Activated effector memory CD4-positive, alpha-beta T cell treated with anti-CD3 and anti-CD28 coated beads, Interleukin-2, amount 50 U/mL, for 16 hours (primary cell): ENCODE data around the gene KMT2D.

ENCODE experiments used
- DNase-seq: peaks from one replicate; pipeline ENCODE4 v3.0.0-alpha.2; 2020

KMT2D gene

DNA sequence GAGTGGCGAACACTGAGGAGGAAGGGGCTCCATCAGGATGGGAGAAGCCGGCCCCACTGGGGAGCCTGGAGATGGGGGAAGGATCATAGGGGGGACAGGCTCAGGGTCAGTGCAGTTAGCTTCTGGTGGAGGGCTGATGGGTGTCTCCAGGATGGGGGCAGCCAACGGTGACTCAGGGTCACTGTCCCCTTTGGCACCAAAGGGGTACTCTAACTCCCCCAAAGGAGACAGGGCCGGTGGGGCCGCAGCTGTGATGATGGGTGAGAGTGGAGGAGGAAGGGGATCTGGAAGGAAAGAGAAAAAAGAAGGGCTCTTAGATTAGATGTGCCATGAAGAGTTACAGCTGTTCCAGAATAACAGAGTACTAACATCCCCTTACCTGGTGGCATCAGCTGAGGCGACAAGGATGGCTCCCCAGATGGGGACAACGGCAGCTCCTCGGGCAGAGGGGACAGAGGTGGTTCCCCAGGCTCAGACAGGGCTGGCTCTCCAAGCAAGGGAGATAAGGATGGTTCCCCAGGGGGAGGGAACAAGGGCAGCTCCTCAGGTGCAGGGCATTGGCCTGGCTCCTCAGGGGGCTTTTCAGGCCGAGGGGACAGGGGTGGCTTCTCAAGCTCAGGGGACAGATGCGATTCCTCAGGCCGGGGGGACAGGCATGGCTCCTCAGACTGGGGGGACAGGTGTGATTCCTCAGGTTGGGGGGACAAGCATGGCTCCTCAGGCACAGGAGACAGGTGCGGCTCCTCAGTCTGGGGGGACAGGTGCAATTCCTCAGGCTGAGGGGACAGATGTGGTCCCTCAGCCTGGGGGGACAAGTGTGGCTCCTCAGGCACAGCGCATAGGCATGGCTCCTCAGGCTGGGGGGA lies 9.9 kb downstream of the KMT2D start:
- no peak for DNase-seq

DNA sequence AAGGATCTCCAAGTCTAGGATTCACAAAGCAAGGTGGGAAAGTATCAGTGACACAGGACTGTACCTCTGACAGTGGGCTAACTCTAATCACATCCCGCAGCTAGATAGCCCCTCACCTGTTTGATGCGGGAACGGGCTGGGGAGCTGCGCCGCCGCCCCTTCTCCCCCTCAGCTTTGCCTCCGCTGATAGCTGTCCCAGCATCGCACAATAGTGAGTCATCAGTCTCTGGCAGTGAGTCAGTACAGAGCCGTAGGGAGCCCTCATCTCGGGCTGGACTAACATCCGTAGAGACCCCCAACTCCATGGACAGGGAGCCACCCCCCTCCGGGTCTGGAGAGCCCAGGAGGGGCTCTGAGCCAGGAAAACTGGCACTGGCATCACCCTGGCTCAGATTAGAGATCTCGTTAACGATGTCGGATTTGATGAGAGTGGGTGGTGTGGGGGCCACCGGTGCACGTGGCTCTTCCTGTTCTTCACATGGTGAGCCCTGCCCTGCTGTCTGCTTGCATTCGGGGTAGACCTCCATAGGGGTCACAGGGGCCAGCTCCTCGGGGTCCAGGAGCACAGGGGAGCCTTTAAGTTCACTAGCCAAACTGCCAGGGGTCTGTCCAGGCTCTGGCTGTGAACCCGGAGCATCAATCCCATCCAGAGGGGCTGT lies 10.9 kb downstream of the KMT2D start:
- no peak for DNase-seq

DNA sequence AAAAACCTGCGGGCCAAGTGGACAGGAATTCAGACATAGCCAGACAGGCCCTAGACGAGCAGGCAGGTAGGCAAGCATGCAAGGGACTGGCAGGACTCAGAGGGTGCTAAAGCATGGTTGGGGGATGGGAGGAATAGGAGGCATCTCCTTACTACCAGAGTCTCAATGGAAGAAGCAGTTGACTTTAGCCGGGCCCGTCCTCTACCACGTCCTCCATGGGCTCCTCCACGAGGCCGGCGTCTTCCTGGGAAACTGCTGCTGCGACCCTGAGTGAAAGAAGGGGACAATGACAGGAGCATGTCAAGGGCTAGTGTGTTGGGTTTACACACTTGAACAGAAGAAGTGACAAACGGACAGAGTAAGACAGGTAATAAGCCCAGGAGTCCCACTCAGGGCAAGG lies 11.6 kb downstream of the KMT2D start:
- no peak for DNase-seq

DNA sequence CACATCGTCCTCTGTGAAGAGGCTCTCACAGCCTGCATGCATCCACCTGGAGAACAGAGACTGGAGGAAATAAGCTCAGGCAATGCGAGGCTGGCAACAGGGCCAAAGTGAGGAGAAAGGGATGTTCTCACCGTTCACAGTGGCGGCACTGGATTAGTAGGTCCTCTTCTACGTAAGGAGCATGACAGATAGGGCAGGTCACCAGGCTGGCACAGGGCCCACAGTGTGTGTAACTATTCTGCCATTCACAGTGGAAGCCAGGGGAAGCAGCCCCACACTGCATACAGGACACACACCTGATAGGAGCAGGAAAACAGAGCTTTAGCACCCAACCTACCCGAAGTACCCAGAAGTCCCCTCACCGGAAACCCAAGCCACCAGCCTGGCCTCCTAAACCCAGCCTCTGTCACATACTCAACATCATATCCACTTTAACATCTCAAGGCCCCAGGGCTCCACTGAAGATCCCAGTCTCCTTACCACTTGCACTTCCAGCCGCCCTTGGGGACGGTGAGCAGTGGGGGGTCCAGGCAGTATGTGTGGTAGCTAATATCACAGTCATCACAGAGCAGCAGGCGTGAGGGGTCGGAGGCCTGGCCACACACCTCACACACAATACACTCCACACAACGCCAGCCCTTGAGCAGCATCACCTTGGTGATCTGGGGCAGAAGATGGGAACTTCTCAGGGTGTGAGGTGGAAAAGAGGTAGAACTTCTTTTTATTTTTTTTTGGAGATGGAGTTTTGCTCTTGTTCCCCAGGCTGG lies 14.3 kb downstream of the KMT2D start:
- DNase-seq: no peak

DNA sequence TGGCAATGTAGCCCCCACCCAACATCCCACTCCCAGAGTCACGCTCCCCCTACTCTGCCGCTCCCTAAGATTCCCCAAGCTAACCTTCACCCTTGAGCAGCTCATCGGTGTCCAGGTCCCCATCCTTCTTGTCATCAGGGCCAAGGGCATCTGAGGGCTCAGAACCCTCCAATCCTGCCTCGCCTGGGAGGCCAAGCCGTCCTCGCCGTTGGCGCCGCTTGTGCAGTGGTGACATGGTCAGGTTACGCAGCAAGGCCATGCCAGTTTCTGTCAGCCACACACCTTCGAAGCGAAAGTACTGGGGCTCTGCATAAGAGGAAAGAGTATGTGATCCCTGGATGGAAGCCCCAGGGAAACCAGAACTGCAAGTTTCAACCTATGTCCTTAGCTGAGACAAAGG lies 15.9 kb downstream of the KMT2D start:
- DNase-seq: no peak

DNA sequence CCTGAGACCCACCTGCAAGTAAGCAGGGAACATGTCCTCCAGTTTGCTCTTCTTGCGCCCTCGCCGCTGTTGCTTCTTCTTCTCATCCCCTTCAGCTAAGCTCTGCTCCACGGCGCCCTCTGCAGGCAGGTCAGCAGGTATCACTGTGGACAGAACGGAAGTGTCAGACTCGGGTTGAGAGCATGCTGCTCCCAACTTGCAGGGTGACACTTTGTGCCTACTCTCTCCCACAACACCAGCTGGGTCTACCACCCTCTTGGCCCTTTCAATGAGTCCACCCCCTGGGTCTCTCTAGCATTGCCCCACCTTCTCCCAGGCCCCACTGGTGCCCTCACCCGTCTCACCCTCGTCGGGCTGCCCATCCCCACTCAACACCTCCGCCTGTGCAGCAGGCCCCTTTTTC lies 16.7 kb downstream of the KMT2D start:
- peak; percentile 91 for DNase-seq

DNA sequence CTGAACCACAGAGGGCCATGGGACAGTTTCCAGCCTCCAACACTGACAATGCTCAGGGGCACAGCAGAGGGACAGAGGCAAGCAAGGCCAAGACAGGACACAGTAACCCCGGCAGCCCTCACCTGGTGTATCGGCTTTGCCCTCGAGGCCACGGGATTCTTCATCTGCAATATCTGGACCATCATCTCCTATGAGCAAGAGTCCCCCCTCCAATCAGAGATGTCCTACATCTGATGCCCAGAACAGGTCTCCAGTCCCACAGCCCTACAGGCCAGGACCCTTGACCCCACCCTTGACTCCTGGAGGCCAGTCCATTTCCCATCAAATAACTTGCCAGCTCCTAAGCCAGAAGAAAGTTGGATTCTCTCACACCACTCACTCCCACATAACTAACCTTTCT lies 17.4 kb downstream of the KMT2D start:
- no peak for DNase-seq

DNA sequence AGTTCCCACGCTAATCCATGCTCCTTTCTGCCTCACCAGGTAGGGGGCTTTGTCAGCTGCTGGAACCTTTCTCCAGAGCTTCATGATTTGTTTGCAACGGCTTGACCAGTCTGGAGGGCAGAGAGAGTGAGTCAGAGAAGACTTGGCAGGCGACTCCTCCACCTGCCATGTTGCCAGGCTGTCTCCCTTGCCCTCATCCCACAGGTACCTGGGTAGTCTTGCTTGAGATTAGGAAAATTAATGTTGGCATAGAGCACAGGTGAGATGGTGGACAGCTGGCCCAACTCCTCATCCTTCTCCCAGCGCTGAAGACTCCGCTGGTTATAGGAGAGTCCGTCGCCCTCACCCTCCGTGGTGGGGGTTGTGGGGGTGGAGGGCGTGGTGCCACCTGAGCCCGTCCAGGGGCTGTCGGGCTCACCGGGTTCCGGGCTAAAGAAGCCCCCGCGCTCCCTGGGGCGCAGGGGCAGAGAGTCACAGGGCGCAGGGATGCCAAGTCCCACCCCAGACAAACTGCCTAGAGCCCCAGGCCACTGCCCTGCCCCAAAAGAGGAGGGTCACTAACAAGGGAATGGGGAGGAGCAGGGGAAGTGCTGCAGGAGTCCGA lies 18.6 kb downstream of the KMT2D start:
- DNase-seq: no peak

DNA sequence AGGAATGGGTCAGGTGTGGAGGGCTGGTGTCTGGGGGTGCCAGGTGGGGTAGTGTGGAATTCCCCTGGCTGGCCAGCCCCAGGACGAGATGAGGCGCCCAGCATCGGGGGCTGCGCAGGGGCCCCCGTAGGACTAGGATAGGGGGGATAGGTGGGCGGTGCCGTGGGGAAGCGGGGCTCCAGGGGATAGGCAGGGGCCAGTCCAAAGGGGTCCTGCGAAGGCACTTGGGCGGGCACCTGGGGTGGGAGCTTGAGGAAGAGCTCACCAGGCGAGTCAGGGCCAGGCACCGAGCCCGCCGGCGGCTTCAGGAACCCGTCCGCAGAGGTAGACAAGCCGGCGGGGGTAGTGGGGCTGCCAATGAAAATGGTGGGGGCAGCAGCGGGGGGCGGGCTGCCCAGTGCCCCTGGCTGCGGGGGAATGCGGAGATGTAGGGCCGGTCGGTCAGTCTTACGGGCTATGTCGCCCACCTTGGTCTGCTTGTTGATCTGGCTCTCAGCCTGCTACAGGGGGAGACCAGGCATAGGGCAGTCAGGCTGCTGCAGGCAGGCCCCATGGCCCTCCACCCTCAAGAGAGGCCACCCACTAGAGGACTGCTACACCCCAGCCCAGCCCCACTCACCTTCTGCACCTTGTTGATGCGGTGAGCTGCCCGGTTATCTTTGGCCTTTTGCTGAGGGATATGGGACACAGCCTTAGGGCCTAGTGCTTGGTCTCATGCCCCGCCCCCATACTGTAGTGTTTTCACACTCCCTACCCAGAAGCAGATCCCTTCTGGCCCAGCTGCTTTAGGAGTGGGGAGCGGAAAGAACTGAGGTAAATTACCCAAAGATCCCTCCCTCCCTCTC lies 19.3 kb downstream of the KMT2D start:
- DNase-seq: no peak

DNA sequence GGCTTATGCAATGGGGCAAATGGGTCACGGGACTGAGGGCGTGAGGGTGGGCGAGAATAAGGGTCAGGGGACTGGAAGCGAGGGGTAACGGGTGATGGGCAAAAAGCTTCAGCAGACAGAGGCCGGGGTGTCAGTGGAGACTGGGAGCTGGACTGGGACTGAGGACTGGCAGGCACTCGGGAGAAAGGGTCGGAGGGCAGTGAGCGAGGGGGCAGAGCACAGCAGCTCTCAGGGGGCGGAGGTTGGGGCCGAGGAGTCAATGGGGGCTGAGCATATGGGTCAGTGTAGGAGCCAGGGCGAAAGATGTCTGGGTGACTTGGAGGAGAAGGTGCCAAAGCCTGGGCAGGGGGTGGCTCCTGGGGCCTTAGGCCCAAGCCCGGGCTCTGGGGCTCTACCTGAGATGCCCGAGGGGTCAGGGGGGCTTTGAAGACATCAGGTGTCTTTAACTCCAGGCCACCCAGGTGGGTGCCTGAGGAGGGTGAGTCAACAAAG lies 20.2 kb downstream of the KMT2D start:
- DNase-seq: no peak

DNA sequence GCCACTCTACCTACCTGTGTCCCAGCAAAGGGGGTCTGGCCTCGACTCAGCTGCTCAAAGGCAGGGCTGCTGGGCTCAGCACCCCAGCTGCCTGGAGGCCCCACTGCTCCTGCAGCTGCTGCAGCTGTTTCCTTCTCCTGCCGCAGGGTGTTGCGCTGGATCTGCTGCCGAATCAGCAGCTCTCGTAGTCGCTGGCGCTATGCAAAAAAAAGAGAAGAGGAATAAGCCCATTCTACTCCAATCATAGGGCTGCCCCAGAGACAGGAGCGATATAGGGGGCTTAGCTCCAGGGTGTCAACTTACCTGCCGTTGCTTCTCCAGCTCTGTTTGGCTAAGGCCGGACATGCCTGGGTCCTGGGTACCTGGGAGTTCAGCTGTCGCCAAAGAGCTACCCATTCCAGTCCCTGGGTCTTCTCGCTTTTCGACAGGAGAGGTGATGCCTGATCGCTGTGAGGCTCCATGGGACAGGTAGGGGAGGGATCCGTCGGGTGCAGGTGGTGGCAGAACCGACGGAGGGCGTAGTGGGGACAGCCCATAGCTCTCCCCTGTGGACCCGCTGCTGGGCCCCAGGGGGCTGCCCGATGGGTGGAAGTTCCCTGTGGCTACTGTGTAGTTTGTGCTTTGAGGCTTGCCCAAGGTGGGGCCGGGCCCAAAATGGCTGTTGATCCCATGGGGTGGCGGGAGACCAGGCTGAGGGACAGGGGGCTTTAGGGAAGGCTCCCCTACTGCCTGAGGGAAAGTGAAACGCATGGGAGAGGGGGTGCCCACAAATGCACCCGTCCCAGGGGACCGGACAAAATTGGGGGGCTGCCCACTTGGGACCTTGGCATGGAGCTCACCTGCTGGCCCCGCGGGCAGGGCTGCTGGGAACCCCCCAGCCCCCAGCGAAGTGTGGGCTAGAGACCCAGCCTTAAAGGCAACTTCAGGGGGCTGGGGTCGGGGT lies 20.9 kb downstream of the KMT2D start:
- no peak for DNase-seq

DNA sequence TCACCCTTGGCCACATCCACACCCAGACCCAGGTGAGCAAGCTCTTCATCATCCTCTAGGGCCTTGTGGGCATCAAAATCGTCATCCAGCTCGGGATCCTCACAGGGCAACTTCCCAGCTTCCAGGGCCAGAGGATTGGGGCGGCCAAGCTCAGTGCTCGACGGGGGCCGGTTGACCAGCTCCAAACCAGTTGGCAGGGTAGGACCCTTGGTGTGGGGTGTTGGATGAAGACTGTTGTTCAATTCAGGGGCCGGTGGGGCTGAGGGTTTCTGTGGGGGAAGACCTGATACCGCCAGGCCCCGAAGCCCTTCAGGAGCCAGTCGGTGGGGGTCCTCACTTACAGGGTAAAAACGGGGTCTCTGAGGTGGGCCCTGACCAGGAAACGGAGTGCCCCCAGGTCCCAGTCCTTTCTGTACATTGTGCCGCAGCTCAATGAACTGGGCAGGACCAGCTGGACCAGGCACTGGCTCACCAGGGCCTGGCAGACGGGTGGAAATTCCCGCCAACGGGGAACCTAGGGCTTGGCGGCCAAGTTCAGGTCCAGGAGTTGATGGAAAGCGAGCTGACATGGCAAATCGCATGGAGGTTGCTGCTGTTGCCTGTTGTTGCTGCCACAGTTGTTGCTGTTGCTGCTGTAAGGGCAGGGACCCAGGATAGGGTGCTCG lies 22.2 kb downstream of the KMT2D start:
- DNase-seq: no peak

DNA sequence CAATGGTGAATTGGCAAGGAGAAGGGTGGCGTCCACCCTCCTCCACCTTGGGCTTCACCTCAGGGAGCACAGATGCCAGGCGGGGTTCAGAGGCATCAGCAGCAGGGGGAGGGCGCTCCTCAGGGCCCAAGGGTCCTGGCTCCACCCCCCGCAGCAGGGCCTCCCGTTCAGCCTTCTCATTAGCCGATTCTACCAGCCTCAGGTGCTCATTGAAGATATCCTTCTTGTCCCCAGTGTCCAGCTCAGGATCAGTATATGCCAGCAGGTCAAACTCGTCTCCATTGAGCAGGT lies 22.7 kb downstream of the KMT2D start:
- no peak for DNase-seq

DNA sequence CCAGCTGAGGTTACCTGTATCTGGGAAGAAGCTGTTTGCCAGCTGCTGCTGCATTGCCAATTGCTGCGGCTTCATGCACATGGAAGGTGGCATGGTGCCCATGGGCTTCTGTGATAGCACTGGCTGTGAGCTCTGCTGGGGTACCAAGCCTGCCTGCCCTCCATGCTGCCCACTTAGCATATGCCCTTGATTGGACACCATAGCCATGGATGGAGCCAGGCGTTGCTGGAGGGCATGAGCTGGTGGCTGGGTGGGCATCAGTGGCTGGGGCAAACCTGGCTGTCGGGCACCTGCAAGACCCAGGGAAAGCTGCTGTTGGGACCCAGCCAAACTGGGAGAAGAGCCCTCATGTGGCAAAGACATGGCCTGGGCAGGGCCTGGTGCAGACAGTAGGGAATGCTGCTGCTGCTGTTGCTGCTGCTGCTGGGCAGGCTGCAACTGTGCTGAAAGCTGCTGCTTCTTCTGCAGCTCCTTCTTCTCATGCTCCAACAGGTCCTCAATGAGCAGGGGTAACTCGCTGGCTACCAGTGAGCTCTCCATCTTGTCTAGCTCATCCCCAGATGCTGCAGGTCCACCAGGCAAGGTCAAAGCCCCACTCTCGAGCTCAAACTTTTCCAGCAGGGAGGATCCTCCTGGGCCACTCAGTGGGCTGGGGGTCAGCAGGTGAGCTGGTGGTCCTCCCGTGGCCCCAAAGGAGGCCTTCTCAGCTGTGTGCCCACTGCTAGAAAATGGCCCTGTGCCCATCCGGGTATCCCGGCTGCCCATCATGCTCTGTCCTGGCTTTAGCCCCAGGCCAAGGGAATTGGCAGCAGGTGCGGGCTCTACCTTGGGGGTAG lies 23.3 kb downstream of the KMT2D start:
- no peak for DNase-seq

DNA sequence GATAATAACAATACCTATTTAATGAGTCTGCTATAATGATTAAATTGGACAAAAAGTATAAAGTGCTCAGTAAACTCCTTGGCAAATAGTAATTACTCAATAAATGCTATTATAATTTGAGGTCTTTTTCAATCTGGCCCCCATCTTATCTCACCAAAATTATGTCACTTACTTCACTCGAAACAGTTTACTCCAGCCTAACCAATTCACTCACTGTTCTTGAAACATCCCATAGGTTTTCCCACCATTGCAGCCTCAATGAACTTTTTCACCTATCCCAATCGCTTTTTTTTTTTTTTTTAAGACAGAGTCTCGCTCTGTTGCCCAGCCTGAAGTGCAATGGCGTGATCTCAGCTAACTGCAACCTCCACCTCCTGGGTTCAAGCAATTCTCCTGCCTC lies 24.6 kb downstream of the KMT2D start:
- DNase-seq: no peak

DNA sequence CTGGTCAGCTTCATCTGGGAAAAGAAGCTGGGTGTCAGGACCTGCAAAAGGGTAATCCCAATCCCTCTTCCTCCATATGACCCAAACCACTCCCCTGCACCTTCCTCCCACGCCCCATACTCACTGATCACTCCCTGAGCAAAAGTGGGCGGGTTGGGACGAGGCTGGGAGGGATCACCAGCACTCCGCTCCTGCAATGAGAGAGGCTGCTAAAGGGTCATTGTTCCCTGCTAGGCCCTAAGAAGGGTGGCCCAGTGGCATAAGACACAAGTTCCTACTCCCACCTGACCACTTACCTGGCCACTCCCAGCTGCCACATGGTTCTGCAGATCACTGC lies 26.3 kb downstream of the KMT2D start:
- no peak for DNase-seq

DNA sequence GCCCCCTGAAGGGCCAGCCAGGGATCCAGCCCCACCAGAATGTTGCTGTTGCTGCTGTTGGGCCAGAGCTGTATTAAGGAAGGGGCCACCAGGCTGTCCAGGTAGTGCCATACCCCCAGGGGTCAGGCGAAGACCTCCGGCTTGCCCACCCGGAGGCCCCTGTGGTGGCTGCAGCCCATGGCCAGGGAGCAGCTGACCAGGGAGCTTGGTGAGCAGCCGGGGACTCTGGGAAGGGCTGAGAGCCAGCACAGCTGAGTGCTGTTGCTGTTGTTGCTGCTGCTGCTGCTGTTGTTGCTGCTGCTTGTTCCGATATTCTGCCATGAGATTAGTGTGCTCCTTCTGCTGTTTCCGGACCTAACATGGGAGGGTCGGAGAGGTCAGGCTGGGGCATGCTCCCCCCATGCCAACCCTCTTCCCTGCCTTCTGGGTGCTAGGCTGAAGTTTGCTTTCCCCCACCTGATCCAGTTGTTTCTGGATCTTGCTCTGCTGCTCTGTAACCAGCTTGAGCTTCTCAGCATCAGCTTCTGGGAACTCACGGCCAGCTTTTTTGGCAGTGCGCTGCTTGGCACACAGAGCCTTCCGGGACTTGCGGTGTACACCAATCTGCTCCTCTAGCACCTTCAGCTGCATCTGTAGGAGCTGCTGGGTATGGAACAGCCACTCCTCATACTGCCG lies 26.8 kb downstream of the KMT2D start:
- no peak for DNase-seq

DNA sequence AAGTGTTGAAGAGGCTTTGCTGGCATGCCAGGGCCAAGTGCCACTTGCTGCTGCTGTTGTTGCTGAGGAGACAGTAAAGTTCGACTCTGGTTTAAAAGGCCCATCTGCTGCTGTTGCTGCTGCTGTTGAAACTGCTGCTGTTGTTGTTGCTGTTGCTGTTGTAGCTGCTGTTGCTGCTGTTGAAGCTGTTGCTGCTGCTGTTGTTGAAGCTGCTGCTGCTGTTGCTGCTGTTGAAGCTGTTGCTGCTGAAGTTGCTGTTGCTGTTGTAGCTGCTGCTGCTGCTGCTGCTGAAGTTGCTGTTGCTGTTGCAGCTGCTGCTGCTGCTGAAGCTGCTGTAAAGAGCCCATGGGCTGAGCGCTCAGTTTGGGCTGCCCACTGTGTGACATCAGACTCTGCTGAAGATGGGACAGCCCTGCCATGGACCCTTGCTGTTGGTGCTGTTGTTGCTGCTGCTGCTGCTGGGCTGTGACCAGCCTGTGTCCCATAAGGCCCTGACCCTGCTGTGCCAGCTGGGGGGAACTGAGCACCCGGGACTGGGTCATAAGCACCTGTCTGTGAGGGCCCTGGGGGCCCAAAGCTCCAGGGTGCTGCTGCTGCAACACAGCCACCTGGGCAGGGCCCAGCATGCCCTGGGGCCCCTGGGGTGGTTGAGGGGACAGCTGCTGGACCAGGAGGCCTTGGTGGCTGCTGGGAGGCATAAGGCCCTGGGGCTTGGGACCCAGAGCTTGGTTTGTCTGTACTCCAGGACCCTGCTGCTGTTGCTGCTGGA lies 27.7 kb downstream of the KMT2D start:
- peak; percentile 61 for DNase-seq

DNA sequence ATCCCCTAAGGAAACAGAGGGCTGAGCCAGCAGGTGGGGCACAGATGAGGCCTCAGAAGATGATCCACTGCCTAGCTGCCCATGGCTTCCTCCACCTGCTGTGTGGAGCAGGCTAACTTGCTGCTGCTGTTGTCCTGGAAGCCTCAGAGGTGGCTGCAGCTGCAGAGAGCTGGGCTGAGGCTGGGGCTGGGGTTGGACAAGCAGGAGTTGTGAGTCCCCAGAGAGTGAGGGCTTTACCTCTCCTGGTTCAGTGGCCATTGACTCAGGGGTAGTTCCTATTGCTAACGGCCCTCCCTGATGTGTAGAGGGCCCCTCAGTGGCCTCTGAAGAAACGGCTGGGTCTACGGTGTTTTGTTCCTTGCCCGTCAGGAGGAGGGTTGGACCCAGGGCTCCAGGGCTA lies 28.3 kb downstream of the KMT2D start:
- DNase-seq: no peak
